MM.1S (cell line): ENCODE results near the gene GATA2.
A peak's percentile ranks its signal among the peaks of the same experiment; 100 is the strongest.

Experiments used
- DNase-seq: peaks from one replicate; pipeline ENCODE4 v3.0.0-alpha.2; 2015
- H2AFZ ChIP-seq: fragments of 300-600 bp; sonication (generic); 2 replicates; pipeline ENCODE4 v1.6.0; 2016; ENCODE audit warnings: antibody characterized with exemption, low read length
- H3F3A ChIP-seq: fragments of 300-600 bp; sonication (generic); 2 replicates; pipeline ENCODE4 v1.6.1; 2016; ENCODE audit warnings: mild to moderate bottlenecking, antibody characterized with exemption, low read length, moderate library complexity, mixed read lengths; ENCODE audit not compliant: insufficient read depth
- H3K27ac ChIP-seq: fragments of 300-600 bp; sonication (generic); 2 replicates; pipeline ENCODE4 v1.5.1; 2016; ENCODE audit warnings: mild to moderate bottlenecking, low read length
- H3K27me3 ChIP-seq: fragments of 300-600 bp; sonication (generic); replicated peaks from 2 replicates; pipeline ENCODE4 v1.6.0; 2016; ENCODE audit warnings: low read length; ENCODE audit not compliant: insufficient read depth
- H3K36me3 ChIP-seq: fragments of 300-600 bp; sonication (generic); replicated peaks from 2 replicates; pipeline ENCODE4 v1.6.1; 2016; ENCODE audit warnings: mild to moderate bottlenecking, low read length, mixed read lengths; ENCODE audit not compliant: insufficient read depth
- H3K4me1 ChIP-seq: fragments of 300-600 bp; sonication (generic); 2 replicates; pipeline ENCODE4 v1.6.1; 2016; ENCODE audit warnings: low read length, mixed read lengths
- H3K4me2 ChIP-seq: fragments of 300-600 bp; sonication (generic); 2 replicates; pipeline ENCODE4 v1.6.0; 2016; ENCODE audit warnings: low read depth, low read length
- H3K4me3 ChIP-seq: fragments of 300-600 bp; sonication (generic); 2 replicates; pipeline ENCODE4 v1.5.1; 2016; ENCODE audit warnings: low read length, mixed read lengths
- H3K79me2 ChIP-seq: fragments of 300-600 bp; sonication (generic); 2 replicates; pipeline ENCODE4 v1.6.1; 2016; ENCODE audit warnings: mixed run types, low read length, mixed read lengths
- H3K9ac ChIP-seq: fragments of 300-600 bp; sonication (generic); 2 replicates; pipeline ENCODE4 v1.6.1; 2016; ENCODE audit warnings: low read length, mixed read lengths
- H3K9me2 ChIP-seq: fragments of 300-600 bp; sonication (generic); replicated peaks from 2 replicates; pipeline ENCODE4 v1.6.1; 2016; ENCODE audit warnings: mild to moderate bottlenecking, low read length, mixed read lengths; ENCODE audit not compliant: insufficient read depth
- H3K9me3 ChIP-seq: fragments of 300-600 bp; sonication (generic); replicated peaks from 2 replicates; pipeline ENCODE4 v1.6.1; 2016; ENCODE audit warnings: mild to moderate bottlenecking, low read length, mixed read lengths; ENCODE audit not compliant: insufficient read depth
- H4K20me1 ChIP-seq: fragments of 300-600 bp; sonication (generic); 2 replicates; pipeline ENCODE4 v1.6.1; 2016; ENCODE audit warnings: mild to moderate bottlenecking, low read length, moderate library complexity, mixed read lengths; ENCODE audit not compliant: insufficient read depth
- EZH2 ChIP-seq: fragments of 300-600 bp; sonication (generic); optimal IDR thresholded peaks from 2 replicates; pipeline ENCODE3; 2017; ENCODE audit warnings: low read depth, mild to moderate bottlenecking, antibody characterized with exemption, low read length, mixed read lengths
- EZH2phosphoT487 ChIP-seq: fragments of 300-600 bp; sonication (generic); IDR thresholded peaks from 2 replicates; pipeline ENCODE4 v1.6.1; 2018; ENCODE audit warnings: antibody characterized with exemption, low read length
- TF ChIP-seq, protein P1 (sequence below): fragments of 300-600 bp; sonication (generic); IDR thresholded peaks from 2 replicates; pipeline ENCODE4 v1.5.1; 2016; ENCODE audit warnings: antibody characterized with exemption, low read length, mixed read lengths

GATA2 gene

GRCh38 chr3:128495435-128495970 is 2.5 kb upstream of the GATA2 start:
- Histone ChIP-seq H3K4me2 (no peak overlapping the region), H3K9ac (no peak overlapping the region), H3F3A (no peaks in the 10 kb centered on the region), H2AFZ (no peak overlapping the region), H3K4me1 (no peaks in the 10 kb centered on the region), H3K36me3 (no peaks in the 10 kb centered on the region), H4K20me1 (no peaks in the 10 kb centered on the region), H3K79me2 (no peaks in the 10 kb centered on the region), H3K4me3 (no peak overlapping the region), H3K9me2 (no peaks in the 10 kb centered on the region), H3K27me3 (peaks cover 96% of the 10 kb centered on the region), H3K9me3 (no peaks in the 10 kb centered on the region), H3K27ac (no peak overlapping the region)
- TF ChIP-seq EZH2phosphoT487 (no peak), EZH2 (no peak)
- TF ChIP-seq, protein P1, sequence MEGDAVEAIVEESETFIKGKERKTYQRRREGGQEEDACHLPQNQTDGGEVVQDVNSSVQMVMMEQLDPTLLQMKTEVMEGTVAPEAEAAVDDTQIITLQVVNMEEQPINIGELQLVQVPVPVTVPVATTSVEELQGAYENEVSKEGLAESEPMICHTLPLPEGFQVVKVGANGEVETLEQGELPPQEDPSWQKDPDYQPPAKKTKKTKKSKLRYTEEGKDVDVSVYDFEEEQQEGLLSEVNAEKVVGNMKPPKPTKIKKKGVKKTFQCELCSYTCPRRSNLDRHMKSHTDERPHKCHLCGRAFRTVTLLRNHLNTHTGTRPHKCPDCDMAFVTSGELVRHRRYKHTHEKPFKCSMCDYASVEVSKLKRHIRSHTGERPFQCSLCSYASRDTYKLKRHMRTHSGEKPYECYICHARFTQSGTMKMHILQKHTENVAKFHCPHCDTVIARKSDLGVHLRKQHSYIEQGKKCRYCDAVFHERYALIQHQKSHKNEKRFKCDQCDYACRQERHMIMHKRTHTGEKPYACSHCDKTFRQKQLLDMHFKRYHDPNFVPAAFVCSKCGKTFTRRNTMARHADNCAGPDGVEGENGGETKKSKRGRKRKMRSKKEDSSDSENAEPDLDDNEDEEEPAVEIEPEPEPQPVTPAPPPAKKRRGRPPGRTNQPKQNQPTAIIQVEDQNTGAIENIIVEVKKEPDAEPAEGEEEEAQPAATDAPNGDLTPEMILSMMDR, result no peak
- no peak for DNase-seq

GRCh38 chr3:128494367-128494650 is 1.3 kb upstream of the GATA2 start:
- Histone ChIP-seq H3K4me3 (no peak overlapping the region), H3F3A (no peaks in the 10 kb centered on the region), H3K79me2 (no peaks in the 10 kb centered on the region), H4K20me1 (no peaks in the 10 kb centered on the region), H2AFZ (no peak overlapping the region), H3K36me3 (no peaks in the 10 kb centered on the region), H3K4me2 (no peak overlapping the region), H3K27ac (no peak overlapping the region), H3K9ac (no peak overlapping the region), H3K9me2 (no peaks in the 10 kb centered on the region), H3K27me3 (peaks cover 97% of the 10 kb centered on the region), H3K4me1 (0 out of 2 replicates have a peak, but pooled peaks cover 4% of the 10 kb centered on the region), H3K9me3 (no peaks in the 10 kb centered on the region)
- TF ChIP-seq EZH2 (no peak), EZH2phosphoT487 (no peak)
- TF ChIP-seq, protein P1, result no peak
- DNase-seq, result no peak

- Histone ChIP-seq H3K9me2 (no peaks in the 10 kb centered on the region), H3K36me3 (no peaks in the 10 kb centered on the region), H3K4me1 (0 out of 2 replicates have a peak, but pooled peaks cover 4% of the 10 kb centered on the region), H3F3A (no peaks in the 10 kb centered on the region), H2AFZ (no peak overlapping the region), H3K27ac (no peak overlapping the region), H4K20me1 (no peaks in the 10 kb centered on the region), H3K79me2 (no peaks in the 10 kb centered on the region), H3K4me3 (no peak overlapping the region), H3K4me2 (no peak overlapping the region), H3K9ac (no peak overlapping the region), H3K27me3 (peaks cover 97% of the 10 kb centered on the region), H3K9me3 (no peaks in the 10 kb centered on the region)
- TF ChIP-seq, protein P1, result no peak
- peak; percentile 35 for TF ChIP-seq EZH2
- TF ChIP-seq EZH2phosphoT487, result no peak
- DNase-seq, result no peak
These were observed 767 bp upstream of the GATA2 start for GRCh38 chr3:128493570-128494366.
